Thyroid gland (tissue), 4 donors: Measurements from ENCODE around the gene PACS2. TPM values are rescaled to one million over a fixed set of nuclear protein-coding genes. Genes with fewer than 3 reads are reported as not detected.

Experiments
- DNase-seq, 2 donors: peaks; one replicate each; pipeline ENCODE4 v3.0.0-alpha.2; 2019
- H3K27ac ChIP-seq, 3 donors: fragments of 200-600 bp; sonication (generic); 1 replicate in 2 of 3; 2 replicates in 1 of 3; pipeline ENCODE4 v1.5.1; 2016 to 2019; ENCODE audit warnings: mild to moderate bottlenecking in 1 of 3, moderate library complexity in 1 of 3
- H3K27me3 ChIP-seq: fragments of 200-600 bp; sonication (generic); one replicate; pipeline ENCODE4 v1.5.1; 2019
- H3K36me3 ChIP-seq, 2 donors: fragments of 200-600 bp; sonication (generic); one replicate each; pipeline ENCODE4 v1.5.1; 2016 to 2019
- H3K4me1 ChIP-seq, 2 donors: fragments of 200-600 bp; sonication (generic); one replicate each; pipeline ENCODE4 v1.5.1; 2017 to 2019
- H3K4me3 ChIP-seq, 3 donors: fragments of 200-600 bp; sonication (generic); replicated peaks in 1 of 3; 1 replicate in 2 of 3; 2 replicates in 1 of 3; pipeline ENCODE4 v1.5.1; 2016; ENCODE audit warnings: mild to moderate bottlenecking in 1 of 3
- H3K9me3 ChIP-seq: fragments of 200-600 bp; sonication (generic); one replicate; pipeline ENCODE4 v1.5.1; 2017
- CTCF ChIP-seq, 6 experiments: fragments of 200-600 bp in 3 of 6; fragments of 450-650 bp in 3 of 6; sonication (generic) in 3 of 6; IDR thresholded peaks; one replicate each; pipeline ENCODE4 v1.5.1; 2016 to 2019; ENCODE audit warnings: antibody characterized with exemption in 6 of 6, mild to moderate bottlenecking in 2 of 6, inconsistent platforms in 1 of 6, moderate library complexity in 1 of 6
- POLR2A ChIP-seq, 2 donors: fragments of 450-650 bp; IDR thresholded peaks; one replicate each; pipeline ENCODE4 v1.6.1; 2017; ENCODE audit warnings: antibody characterized with exemption in 2 of 2, mild to moderate bottlenecking in 2 of 2, moderate library complexity in 1 of 2
- WGBS, 2 donors: methylation state at CpG; one replicate each; pipeline ENCODE4 v1.1.5; 2017; 5-methylcytosine and 5-hydroxymethylcytosine counted together
- intact Hi-C: fragments of 100-400 bp; cut with DNase I; formaldehyde crosslinking; loops from one replicate; pipeline ENCODE4 v1.15.1; 2023
- total RNA-seq, 4 donors: library from RNA; depleted of rRNA; stranded (reverse); fragments of >200 nt; gene quantifications; one replicate each; pipeline ENCODE4 v1.2.3, GENCODE V29; 2016

The PACS2 gene
- total RNA-seq, 4 donors from 2014 or later, result 54.6 to 85.2 (median 72.1) TPM

- TF ChIP-seq CTCF (IDR thresholded peaks at IDR 0.05) (no peak), POLR2A (IDR thresholded peaks at IDR 0.05) (no peak)
- intact Hi-C loops, result no loop called here
- Histone ChIP-seq H3K4me3 (no peak overlapping the region), H3K27ac (no peak overlapping the region), H3K9me3 (no peaks in the 10 kb centered on the region), H3K27me3 (no peaks in the 10 kb centered on the region), H3K36me3 (no peaks in the 10 kb centered on the region), H3K4me1 (no peaks in the 10 kb centered on the region)
- WGBS, 2 donors, result 77 to 81% methylated on average over 9 of the region's 9 CpGs
- DNase-seq, result no peak
Observed at GRCh38 chr14:105305345-105305744, 9.2 kb upstream of the PACS2 start.

GRCh38 chr14:105305791-105306190 lies 8.8 kb upstream of the PACS2 start:
- TF ChIP-seq POLR2A (IDR thresholded peaks at IDR 0.05) (no peak), CTCF (IDR thresholded peaks at IDR 0.05) (no peak)

GRCh38 chr14:105307052-105307727 lies 7.4 kb upstream of the PACS2 start:
- no peak overlapping the region for H3K4me3 ChIP-seq
- no peak for TF ChIP-seq CTCF (IDR thresholded peaks at IDR 0.05)
- TF ChIP-seq POLR2A (IDR thresholded peaks at IDR 0.05), result no peak
- H3K36me3 ChIP-seq, result no peaks in the 10 kb centered on the region
- no peak for DNase-seq
- intact Hi-C loops, result no loop called here
- H3K9me3 ChIP-seq, result no peaks in the 10 kb centered on the region
- WGBS, 2 donors, result 84 to 88% methylated on average over 4 of the region's 4 CpGs
- no peaks in the 10 kb centered on the region for H3K4me1 ChIP-seq
- H3K27ac ChIP-seq, result no peak overlapping the region
- no peaks in the 10 kb centered on the region for H3K27me3 ChIP-seq

More at GRCh38 chr14:105305791-105306190, 8.8 kb upstream of the PACS2 start:
- H3K4me3 ChIP-seq, result no peak overlapping the region
- intact Hi-C loops, result no loop called here
- H3K27ac ChIP-seq, result no peak overlapping the region
- DNase-seq, result no peak
- WGBS, 2 donors, result 66 to 91% methylated on average over 4 to 9 of the region's 9 CpGs
- H3K36me3 ChIP-seq, result no peaks in the 10 kb centered on the region
- no peaks in the 10 kb centered on the region for H3K9me3 ChIP-seq
- no peaks in the 10 kb centered on the region for H3K4me1 ChIP-seq
- no peaks in the 10 kb centered on the region for H3K27me3 ChIP-seq

GRCh38 chr14:105309371-105309770 lies 5.2 kb upstream of the PACS2 start:
- Histone ChIP-seq H3K36me3 (no peaks in the 10 kb centered on the region), H3K9me3 (no peaks in the 10 kb centered on the region), H3K4me3 (no peak overlapping the region), H3K4me1 (peaks cover 5 to 8% of the 10 kb centered on the region in 2 donors), H3K27me3 (no peaks in the 10 kb centered on the region), H3K27ac (no peak overlapping the region)
- DNase-seq, result no peak
- intact Hi-C loops, result no loop called here
- no peak for TF ChIP-seq CTCF (IDR thresholded peaks at IDR 0.05)
- TF ChIP-seq POLR2A (IDR thresholded peaks at IDR 0.05), result no peak
- 94 to 98% methylated on average over 8 of the region's 8 CpGs for WGBS, 2 donors

GRCh38 chr14:105311838-105312237 lies 2.7 kb upstream of the PACS2 start:
- H3K36me3 ChIP-seq, result no peaks in the 10 kb centered on the region
- peaks cover 16 to 21% of the 10 kb centered on the region in 2 donors for H3K4me1 ChIP-seq
- no peaks in the 10 kb centered on the region for H3K9me3 ChIP-seq
- intact Hi-C loops, result loop anchor here (5.0 kb wide), 1 partner anchor 180 kb away; the partner anchor contains the start of gene TEDC1
- WGBS, 2 donors, result 63 to 73% methylated on average over 4 to 12 of the region's 12 CpGs
- DNase-seq, result no peak
- no peak overlapping the region for H3K4me3 ChIP-seq
- no peaks in the 10 kb centered on the region for H3K27me3 ChIP-seq
- H3K27ac ChIP-seq, result no peak overlapping the region
- TF ChIP-seq POLR2A (IDR thresholded peaks at IDR 0.05), result no peak
- no peak for TF ChIP-seq CTCF (IDR thresholded peaks at IDR 0.05)
